HuH-7 (cell line): Measurements from ENCODE around the gene ST6GALNAC6.
"Not testable (repeated sequence)": the region's sequence is repeated elsewhere in the genome, so short reads cannot be mapped to it uniquely, and the experiment has no call there.

Source experiments
- DNase-seq: peaks from one replicate; pipeline ENCODE4 v3.0.0; 2011; ENCODE audit warnings: low spot score

Gene ST6GALNAC6

GRCh38 chr9:127893392-127893791, 6.0 kb downstream of the ST6GALNAC6 start:
- no peak for DNase-seq

DNA sequence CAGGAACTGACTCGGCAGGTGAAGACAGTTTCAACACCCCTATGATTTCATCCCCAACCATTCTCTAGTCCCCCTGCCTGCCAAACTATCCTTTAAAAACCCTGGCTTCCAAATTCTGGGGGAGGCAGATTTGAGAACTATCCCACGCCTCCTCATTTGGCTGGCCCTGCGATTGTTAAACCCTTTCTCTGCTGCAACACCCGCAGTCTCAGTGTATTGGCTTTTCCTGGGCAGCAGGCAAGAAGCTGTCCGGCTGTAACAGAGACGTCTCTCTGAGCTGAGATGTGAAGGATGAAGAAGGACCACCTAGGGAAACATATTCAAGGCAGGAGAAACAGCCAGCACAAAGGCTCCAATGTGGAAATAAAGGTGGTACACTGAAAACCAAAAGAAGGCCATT, 6.6 kb downstream of the ST6GALNAC6 start:
- DNase-seq: no peak

GRCh38 chr9:127890053-127890452, 9.3 kb downstream of the ST6GALNAC6 start:
- DNase-seq: no peak

GRCh38 chr9:127887792-127888191, 11.6 kb downstream of the ST6GALNAC6 start:
- no peak for DNase-seq

DNA sequence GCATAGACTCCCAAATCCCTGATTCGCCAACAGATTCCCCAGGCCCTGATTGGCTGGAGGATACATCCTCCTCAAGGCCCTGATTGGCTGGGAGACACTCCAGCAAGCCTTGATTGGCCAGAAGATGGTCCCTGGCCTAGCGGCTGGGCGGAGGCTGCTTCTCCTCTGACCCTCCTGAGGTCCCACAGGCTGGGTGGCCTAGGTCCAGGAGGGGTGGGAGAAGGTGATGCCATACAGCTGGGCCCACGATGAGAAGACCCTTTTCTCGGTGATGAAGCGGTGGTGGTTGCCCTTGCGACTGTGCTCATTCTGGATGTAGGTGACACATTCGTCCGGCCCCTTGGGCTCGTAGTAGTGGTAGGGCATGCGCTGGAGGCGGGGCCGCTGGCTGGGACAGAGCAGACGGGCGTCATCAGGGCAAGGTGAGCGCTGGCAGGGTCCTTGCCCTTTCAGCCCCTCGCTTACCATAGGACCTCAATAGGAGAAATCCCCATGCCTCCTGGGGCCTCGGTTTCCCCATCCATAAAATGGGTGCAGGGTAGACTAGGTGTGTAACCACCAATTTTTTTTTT, 12.9 kb downstream of the ST6GALNAC6 start:
- no peak for DNase-seq

DNA sequence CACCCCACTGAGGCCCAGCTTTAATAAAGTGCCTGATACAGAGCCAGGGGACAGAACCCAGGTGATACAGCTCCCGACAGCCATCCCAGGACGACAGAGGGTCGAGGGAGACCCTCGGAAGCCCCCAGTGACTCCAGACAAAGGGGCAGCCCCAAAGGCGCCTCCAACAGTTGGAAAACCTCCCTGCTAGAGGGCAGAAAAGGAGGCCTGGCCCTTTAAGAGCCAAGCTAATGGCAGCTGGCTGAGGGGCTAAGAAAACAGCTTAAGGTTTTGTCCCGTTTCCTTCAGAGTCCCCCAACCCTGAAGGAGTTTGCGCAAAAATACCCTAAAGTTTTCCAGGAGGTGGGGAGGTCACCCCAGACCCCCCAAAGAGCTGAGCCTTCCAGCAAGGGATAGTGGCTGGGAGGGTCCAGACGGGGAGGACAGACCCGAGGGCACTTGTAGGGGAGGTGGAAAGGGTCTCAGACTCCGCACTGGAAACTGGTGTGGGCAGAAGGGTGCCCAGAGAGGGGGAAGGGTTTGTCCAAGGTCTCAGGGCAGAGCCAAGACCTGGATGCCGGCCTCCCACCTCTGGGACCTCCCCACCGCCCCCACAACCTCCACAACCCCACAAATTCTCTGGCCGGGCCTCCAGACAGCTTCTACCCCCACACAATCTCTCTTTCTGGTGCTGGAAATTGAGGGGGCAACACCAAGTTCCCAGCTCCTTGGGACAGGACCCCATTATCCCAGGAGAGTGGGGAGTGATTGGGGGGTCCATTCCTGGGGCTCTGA, 13.7 kb downstream of the ST6GALNAC6 start:
- no peak for DNase-seq

GRCh38 chr9:127884976-127885490, 14.4 kb downstream of the ST6GALNAC6 start:
- DNase-seq: no peak

DNA sequence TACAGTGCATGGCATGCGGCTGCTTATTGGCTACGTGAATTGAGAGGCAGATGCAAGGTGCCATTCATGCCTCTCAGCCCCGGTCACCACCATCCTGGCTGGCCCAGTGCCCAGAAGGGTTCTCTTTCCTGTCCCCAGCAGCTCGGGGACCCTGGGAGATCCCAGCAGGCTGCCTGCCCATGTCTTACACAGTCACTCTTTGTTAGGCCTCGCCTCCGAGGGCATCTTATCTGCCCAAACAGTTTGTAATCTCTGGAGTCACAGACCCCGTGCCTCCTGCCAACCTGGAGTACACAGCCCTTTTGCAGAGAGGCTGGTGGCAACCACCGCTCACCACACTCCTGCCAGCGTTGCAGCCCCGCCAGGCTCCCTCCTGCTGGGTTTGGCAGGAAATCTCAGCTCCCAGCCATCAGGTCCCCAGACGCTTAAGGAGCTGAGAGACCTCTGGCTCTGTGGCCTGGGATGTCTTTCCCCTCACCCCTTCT, 14.9 kb downstream of the ST6GALNAC6 start:
- DNase-seq: no peak

DNA sequence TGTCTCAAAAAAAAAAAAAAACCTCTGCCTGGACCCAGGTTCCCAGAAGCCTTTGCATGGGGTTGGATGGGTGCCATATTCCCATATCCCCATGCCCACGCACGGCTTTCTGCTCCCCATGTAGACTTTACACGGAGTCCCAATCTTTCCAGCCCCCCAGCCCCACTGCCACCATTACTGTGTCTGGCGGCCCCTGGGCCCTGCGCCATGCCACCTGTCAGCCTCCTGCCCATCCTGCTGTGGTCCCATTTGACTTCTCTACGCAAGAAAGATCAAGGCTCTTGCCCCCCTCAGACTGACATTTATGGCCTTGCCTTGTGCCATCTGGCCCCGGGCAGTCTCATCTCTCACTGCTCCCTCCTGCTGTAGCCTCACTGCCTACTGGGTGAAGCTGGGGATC, 15.4 kb downstream of the ST6GALNAC6 start:
- DNase-seq: no peak

DNA sequence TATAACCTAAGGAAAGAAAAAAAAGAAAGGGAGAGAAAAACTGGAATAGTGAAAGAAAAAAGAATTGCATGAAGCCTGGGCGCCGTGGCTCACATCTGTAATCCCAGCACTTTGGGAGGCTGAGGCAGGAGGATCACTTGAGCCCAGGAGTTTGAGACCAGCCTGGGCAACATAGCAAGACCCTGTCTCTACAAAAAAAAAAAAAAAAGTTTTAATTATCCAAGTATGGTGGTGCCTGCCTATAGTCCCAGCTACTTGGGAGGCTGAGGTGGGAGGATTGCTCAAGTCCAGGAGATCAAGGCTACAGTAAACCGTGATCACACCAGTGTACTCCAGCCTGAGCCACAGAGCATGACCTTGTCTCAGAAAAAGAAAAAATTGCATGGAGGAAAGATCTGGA, 17.7 kb downstream of the ST6GALNAC6 start:
- DNase-seq: not testable (repeated sequence)

DNA sequence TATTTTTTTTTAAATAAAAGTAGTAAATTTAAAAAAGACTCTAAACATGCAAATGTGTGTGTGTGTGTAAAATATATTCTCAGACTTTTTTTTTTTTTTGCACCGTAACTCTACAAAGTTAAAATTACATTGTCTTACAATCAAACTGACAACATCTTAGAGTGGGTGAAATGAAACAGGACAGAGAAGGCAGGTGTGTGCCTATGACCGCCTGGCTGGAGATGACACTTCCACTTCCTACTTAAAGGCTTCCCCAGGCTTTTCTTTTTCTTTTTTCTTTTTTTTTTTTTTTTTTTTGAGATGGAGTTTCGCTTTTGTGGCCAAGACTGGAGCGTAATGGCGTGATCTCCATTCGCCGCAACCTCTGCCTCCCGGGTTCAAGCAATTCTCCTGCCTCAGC, 19.3 kb downstream of the ST6GALNAC6 start:
- no peak for DNase-seq

GRCh38 chr9:127878652-127879390, 20.6 kb downstream of the ST6GALNAC6 start:
- DNase-seq: no peak

DNA sequence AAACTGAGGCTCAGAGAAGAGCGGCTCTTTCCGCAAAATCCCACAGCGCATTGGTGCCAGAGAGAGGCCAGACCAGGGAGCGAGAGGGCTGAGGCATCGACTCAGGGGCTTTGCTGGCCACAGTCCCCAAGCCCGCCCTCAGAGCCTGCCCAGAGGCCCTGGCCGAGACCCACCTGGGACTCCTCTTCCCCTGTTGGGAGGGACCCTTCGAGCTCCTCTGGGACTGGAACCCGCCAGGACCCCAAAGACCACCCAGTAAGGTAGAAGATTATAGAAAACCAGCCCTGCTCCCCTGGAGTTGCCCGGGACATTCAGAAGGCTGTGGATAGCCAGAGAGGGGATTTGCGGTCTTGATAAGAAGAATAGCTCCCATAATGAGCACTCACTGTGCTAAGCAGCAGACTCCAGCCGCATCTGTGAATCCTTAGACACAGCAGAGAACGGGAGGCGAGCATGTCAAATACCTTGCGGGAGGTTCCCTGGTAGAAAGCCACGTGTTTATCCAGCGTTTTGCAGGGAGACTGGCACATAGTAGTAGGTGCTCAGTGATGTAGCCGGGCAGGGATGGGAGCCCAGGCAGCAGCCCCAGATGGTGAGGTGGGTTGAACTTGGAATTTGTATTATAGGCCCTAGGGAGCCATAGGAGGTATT, 21.3 kb downstream of the ST6GALNAC6 start:
- DNase-seq: no peak

DNA sequence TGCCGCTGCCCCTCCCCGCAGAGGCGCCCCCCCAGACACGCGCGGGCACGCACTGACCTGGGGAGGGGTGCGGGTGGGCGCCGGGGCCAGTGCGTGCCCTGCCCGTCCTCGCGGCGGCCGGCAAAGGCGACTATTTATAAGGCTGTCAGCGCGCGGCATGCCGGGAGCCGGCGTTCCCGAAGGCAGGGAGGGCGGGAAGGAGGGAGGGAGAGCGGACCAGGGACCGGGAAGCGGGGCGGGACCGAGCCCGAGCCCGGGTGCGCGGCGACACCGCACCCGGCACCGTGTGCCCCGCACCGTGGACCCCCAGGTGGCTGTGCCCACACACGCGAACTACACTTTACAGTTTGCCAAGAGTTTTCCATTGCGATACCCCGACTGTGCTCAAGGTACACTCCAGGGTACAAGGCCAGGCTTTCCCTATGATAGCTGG, 21.8 kb downstream of the ST6GALNAC6 start, which contains the start of gene AK1:
Gene AK1 (minus strand): TSS at position 110 of the 433 bp plus-strand sequence. CDS start 3,058 bp downstream, outside the sequence.
- DNase-seq: peak; percentile 84

DNA sequence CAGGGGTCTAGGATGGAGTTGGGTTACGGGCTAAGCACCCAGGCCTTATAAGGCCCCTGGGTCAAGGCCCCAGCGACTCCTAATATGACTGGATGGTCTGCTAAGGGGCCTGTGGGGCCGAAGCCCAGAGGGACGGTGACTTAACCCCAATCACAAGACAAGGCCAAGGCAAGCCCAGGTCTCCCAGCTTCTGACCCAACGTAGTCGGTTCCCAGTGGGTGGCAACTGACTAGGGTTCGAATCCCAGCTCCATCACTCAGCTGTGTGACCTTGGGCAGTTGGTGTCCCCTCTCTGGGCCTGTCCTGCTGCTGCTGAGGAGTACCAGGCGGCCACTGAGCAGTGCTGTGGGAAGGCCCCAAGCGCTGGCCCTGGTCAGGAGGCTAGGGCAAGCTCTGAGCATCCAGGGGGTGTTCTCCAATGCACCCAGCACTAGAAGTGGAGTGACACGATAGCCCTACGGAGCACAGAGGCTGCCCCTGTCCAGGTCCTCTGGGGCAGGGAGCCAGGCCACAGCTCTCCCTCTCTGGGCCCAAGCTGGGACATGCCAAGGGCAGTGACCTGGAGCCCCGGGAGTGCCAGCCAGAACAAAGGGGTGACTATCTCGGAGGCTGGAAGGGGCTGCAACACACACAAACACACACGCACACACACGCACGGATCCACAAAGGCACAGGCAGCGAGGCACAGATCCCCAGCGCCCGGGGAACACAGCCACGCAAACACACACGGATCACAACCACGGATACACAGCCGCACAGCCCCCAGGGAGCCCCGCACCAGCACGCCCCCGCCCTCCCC, 22.4 kb downstream of the ST6GALNAC6 start:
- DNase-seq: no peak

- no peak for DNase-seq
Measured at GRCh38 chr9:127876026-127876763, 23.2 kb downstream of the ST6GALNAC6 start.

- DNase-seq: no peak
Measured at GRCh38 chr9:127875306-127875966, 24.0 kb downstream of the ST6GALNAC6 start.

- no peak for DNase-seq
Measured at GRCh38 chr9:127874301-127875221, 24.8 kb downstream of the ST6GALNAC6 start.

DNA sequence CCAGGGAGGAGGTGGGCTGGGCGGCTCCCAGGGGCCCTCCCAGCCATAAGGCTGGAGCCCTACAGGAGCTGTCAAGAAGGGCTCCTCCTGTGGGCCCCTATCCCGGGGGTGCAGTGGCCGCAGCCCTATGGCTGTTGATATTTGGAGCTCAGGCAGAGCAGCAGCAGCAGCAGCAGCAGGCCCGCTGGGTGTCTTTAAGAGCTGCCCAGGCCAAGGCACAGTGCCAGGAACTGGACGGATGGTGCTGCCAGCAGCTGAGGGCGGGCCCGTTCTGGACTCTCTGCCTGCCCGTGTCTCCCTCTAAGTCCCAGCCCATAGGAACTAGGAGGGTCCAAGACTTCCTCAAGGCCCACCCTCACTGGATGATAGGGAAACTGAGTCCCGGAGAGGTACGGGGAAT, 25.5 kb downstream of the ST6GALNAC6 start:
- no peak for DNase-seq
